Measurements from ENCODE around the gene MICU2.
"Not testable (repeated sequence)": the region's sequence is repeated elsewhere in the genome, so short reads cannot be mapped to it uniquely, and the experiment has no call there.

Gene MICU2

GRCh38 chr13:21573920-21574712 is 29.9 kb downstream of the MICU2 start:
- no peak for DNase-seq (ENCODE audit: low spot score)
- in situ Hi-C loops (cut with MboI; ENCODE audit: low pct_unique_long_range_greater_than_20kb, low sequenced_read_pairs, unreplicated experiment), result no loop called here
- TF ChIP-seq CTCF (IDR thresholded peaks at IDR 0.05; ENCODE audit: extremely low read depth, insufficient read depth, missing control alignments), result no peak

- no peak for TF ChIP-seq CTCF (IDR thresholded peaks at IDR 0.05; ENCODE audit: extremely low read depth, insufficient read depth, missing control alignments)
- no peak for DNase-seq (ENCODE audit: low spot score)
- in situ Hi-C loops (cut with MboI; ENCODE audit: low pct_unique_long_range_greater_than_20kb, low sequenced_read_pairs, unreplicated experiment), result no loop called here
Measured at GRCh38 chr13:21569686-21570085, 34.3 kb downstream of the MICU2 start.

GRCh38 chr13:21568854-21569253 is 35.1 kb downstream of the MICU2 start:
- no peak for DNase-seq (ENCODE audit: low spot score)
- TF ChIP-seq CTCF (IDR thresholded peaks at IDR 0.05; ENCODE audit: extremely low read depth, insufficient read depth, missing control alignments), result no peak
- in situ Hi-C loops (cut with MboI; ENCODE audit: low pct_unique_long_range_greater_than_20kb, low sequenced_read_pairs, unreplicated experiment), result no loop called here

- peak; percentile 18 for DNase-seq (ENCODE audit: low spot score)
- in situ Hi-C loops (cut with MboI; ENCODE audit: low pct_unique_long_range_greater_than_20kb, low sequenced_read_pairs, unreplicated experiment), result no loop called here
- TF ChIP-seq CTCF (IDR thresholded peaks at IDR 0.05; ENCODE audit: extremely low read depth, insufficient read depth, missing control alignments), result no peak
Measured at GRCh38 chr13:21567714-21568113, 36.3 kb downstream of the MICU2 start.

GRCh38 chr13:21557995-21558394 is 46.0 kb downstream of the MICU2 start:
- peak; percentile 48 for TF ChIP-seq CTCF (IDR thresholded peaks at IDR 0.05; ENCODE audit: extremely low read depth, insufficient read depth, missing control alignments)
- in situ Hi-C loops (cut with MboI; ENCODE audit: low pct_unique_long_range_greater_than_20kb, low sequenced_read_pairs, unreplicated experiment), result no loop called here

GRCh38 chr13:21556051-21556450 is 47.9 kb downstream of the MICU2 start:
- no peak for DNase-seq (ENCODE audit: low spot score)
- no peak for TF ChIP-seq CTCF (IDR thresholded peaks at IDR 0.05; ENCODE audit: extremely low read depth, insufficient read depth, missing control alignments)
- in situ Hi-C loops (cut with MboI; ENCODE audit: low pct_unique_long_range_greater_than_20kb, low sequenced_read_pairs, unreplicated experiment), result no loop called here

More at GRCh38 chr13:21557995-21558394, 46.0 kb downstream of the MICU2 start:
- DNase-seq (ENCODE audit: low spot score), result no peak

- DNase-seq (ENCODE audit: low spot score); in situ Hi-C loops (cut with MboI; ENCODE audit: low pct_unique_long_range_greater_than_20kb, low sequenced_read_pairs, unreplicated experiment): not testable (repeated sequence)
Measured at GRCh38 chr13:21553261-21553660, 50.7 kb downstream of the MICU2 start.

Measured in GM13977 (cell line).